22Rv1 (cell line): ENCODE data around the gene MED12L.

Source experiments
- CTCF ChIP-seq: fragments of 450-650 bp; IDR thresholded peaks from 2 replicates; pipeline ENCODE4 v1.5.1; 2017; ENCODE audit warnings: mild to moderate bottlenecking
- ZFX ChIP-seq: fragments of 450-650 bp; IDR thresholded peaks from 2 replicates; pipeline ENCODE4 v1.6.1; 2017; ENCODE audit warnings: antibody characterized with exemption, borderline replicate concordance

GRCh38 chr3:151159806-151160205 is 74.3 kb downstream of the MED12L start:
- TF ChIP-seq CTCF (no peak), ZFX (no peak)
